ENCODE measurements around the gene RTTN. TPM values are rescaled to one million over a fixed set of nuclear protein-coding genes. Genes with fewer than 3 reads are reported as not detected.

The RTTN gene
- total and polyA plus RNA-seq, 10 of the 15 experiments (the other 5 are each of a cell fraction or from before 2014, with no cell fraction given) = 9.4 to 36.6 (median 15.7) TPM

GRCh38 chr18:69995774-69996173 is 209.7 kb downstream of the RTTN start:
- FAIRE-seq (no peak), DNase-seq (ENCODE audit: low read depth, low spot score) (no peak), ATAC-seq (no peak)
- Histone ChIP-seq H3K4me2 (ENCODE audit: control insufficient read depth, insufficient read depth) (no peak overlapping the region), H3K9ac (ENCODE audit: control insufficient read depth, insufficient read depth, low read length) (no peak overlapping the region), H3K27me3 (replicated peaks in 1 of 2; ENCODE audit: control insufficient read depth in 2 of 2, insufficient read depth in 2 of 2, low read length in 1 of 2) (no peaks in the 10 kb centered on the region), H3K4me1 (ENCODE audit: control insufficient read depth, insufficient read depth, low read length) (no peaks in the 10 kb centered on the region), H3K9me3 (replicated peaks; ENCODE audit: control insufficient read depth, insufficient read depth, low read length) (no peaks in the 10 kb centered on the region), H3K79me2 (ENCODE audit: control insufficient read depth, insufficient read depth, low read length) (no peaks in the 10 kb centered on the region), H3K27ac (ENCODE audit: control insufficient read depth, insufficient read depth) (no peak overlapping the region), H3K4me3 (no peak overlapping the region), H2AFZ (ENCODE audit: control insufficient read depth, low read depth, low read length) (no peak overlapping the region), H3K36me3 (ENCODE audit: control insufficient read depth in 2 of 2, insufficient read depth in 2 of 2, low read length in 1 of 2) (peaks cover 2% of the 10 kb centered on the region in 2 experiments; a peak in 2 of 4 replicates), H4K20me1 (ENCODE audit: control insufficient read depth, insufficient read depth) (no peaks in the 10 kb centered on the region)
- ChIA-PET SMC1A (ENCODE audit: uncharacterized antibody, unreplicated experiment) (interaction anchor here (1.1 to 1.6 kb wide), 3 partner anchors 14 to 41 kb away, joined by 3 read pairs; no protein-coding TSS in a partner anchor), RAD21 (ENCODE audit: unreplicated experiment) (interaction anchor here (1.6 kb wide), 1 partner anchor 11 kb away, joined by 3 read pairs; no protein-coding TSS in a partner anchor), CTCF (interaction anchor here (1.1 kb wide), 1 partner anchor 21 kb away, joined by 3 read pairs; no protein-coding TSS in a partner anchor), POLR2A (interaction anchor here (0.6 to 1.1 kb wide), 2 partner anchors 80 to 486 kb away, joined by 3 read pairs; no protein-coding TSS in a partner anchor)
- TF ChIP-seq FOXK2 (IDR thresholded peaks at IDR 0.05) (no peak), RB1 (IDR thresholded peaks at IDR 0.05; ENCODE audit: borderline replicate concordance) (no peak), HDAC6 (IDR thresholded peaks at IDR 0.05; ENCODE audit: unreplicated experiment) (no peak), SMARCA5 (IDR thresholded peaks at IDR 0.05) (no peak), ZNF217 (IDR thresholded peaks at IDR 0.05) (no peak), BCL3 (IDR thresholded peaks at IDR 0.05; ENCODE audit: borderline replicate concordance, insufficient read depth, low read depth, low read length, poor library complexity, severe bottlenecking) (no peak), WRNIP1 (IDR thresholded peaks at IDR 0.05; ENCODE audit: borderline replicate concordance, low read depth, low read length) (no peak), NFIC (IDR thresholded peaks at IDR 0.05; ENCODE audit: low read depth, low read length) (no peak), NFXL1 (IDR thresholded peaks at IDR 0.05; ENCODE audit: borderline replicate concordance) (no peak), POLR2AphosphoS2 (IDR thresholded peaks at IDR 0.05; ENCODE audit: low read depth, low read length) (no peak), NBN (IDR thresholded peaks at IDR 0.05) (no peak), NR2C1 (IDR thresholded peaks at IDR 0.05) (no peak)
- TF ChIP-seq, protein P1, sequence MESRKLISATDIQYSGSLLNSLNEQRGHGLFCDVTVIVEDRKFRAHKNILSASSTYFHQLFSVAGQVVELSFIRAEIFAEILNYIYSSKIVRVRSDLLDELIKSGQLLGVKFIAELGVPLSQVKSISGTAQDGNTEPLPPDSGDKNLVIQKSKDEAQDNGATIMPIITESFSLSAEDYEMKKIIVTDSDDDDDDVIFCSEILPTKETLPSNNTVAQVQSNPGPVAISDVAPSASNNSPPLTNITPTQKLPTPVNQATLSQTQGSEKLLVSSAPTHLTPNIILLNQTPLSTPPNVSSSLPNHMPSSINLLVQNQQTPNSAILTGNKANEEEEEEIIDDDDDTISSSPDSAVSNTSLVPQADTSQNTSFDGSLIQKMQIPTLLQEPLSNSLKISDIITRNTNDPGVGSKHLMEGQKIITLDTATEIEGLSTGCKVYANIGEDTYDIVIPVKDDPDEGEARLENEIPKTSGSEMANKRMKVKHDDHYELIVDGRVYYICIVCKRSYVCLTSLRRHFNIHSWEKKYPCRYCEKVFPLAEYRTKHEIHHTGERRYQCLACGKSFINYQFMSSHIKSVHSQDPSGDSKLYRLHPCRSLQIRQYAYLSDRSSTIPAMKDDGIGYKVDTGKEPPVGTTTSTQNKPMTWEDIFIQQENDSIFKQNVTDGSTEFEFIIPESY (IDR thresholded peaks at IDR 0.05) = no peak
- TF ChIP-seq, protein P2, sequence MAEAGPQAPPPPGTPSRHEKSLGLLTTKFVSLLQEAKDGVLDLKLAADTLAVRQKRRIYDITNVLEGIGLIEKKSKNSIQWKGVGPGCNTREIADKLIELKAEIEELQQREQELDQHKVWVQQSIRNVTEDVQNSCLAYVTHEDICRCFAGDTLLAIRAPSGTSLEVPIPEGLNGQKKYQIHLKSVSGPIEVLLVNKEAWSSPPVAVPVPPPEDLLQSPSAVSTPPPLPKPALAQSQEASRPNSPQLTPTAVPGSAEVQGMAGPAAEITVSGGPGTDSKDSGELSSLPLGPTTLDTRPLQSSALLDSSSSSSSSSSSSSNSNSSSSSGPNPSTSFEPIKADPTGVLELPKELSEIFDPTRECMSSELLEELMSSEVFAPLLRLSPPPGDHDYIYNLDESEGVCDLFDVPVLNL (IDR thresholded peaks at IDR 0.05; ENCODE audit: low read depth, low read length) = no peak
- no TSS peak for BruUV-seq (replicated peaks)
- in situ Hi-C loops (cut with MboI) = no loop called here
- intact Hi-C loops (cut with micrococcal nuclease; ENCODE audit: unreplicated experiment) = no loop called here
- WGBS (ENCODE audit: insufficient coverage, insufficient replicate concordance, low lambda C conversion rate, missing lambda C conversion rate) = 86% methylated on average over 3 of the region's 3 CpGs
